HG03097 (cell line): Measurements from ENCODE around the gene HIP1.
"Not testable (repeated sequence)": the region's sequence is repeated elsewhere in the genome, so short reads cannot be mapped to it uniquely, and the experiment has no call there.

Experiments used
- ATAC-seq: cut with Tn5 transposase; IDR thresholded peaks from one replicate; pipeline ENCODE4 v1.9.1; 2021; ENCODE audit not compliant: unreplicated experiment, low FRiP score

Gene HIP1

DNA sequence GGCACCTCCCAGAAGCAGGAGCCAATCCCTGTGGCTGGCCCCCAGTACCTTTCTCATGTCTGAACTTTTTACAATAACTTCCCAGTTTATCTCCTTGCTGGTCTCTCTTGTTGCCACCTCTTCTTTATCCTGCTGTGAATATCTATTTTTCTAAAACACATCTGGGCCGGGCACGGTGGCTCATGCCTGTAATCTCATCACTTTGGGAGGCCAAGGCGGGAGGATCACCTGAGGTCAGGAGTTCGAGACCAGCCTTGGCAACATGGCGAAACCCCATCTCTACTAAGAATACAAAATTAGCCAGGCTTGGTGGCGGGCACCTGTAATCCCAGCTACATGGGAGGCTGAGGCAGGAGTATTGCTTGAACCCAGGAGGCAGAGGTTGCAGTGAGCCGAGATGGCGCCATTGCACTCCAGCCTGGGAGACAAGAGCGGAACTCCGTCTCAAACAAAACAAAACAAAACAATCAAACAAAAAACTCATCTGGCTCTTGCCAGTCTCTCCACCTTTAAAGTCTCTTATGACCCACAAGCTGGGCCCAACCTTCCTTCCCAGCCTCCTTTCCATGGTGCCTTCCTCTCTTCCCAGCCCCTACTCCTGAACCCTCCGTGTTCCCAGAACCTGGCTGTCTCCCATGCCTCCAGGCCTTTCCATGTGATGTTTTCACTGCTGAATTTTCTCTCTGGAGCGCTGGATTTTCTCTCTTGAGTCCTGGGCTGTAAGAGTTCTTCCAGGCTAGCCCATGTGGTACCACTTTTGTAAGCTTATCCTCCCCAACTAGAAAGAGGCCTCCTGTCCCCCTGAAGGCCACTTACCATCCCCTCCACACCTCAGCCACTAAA, 51.3 kb downstream of the HIP1 start:
- no peak for ATAC-seq

DNA sequence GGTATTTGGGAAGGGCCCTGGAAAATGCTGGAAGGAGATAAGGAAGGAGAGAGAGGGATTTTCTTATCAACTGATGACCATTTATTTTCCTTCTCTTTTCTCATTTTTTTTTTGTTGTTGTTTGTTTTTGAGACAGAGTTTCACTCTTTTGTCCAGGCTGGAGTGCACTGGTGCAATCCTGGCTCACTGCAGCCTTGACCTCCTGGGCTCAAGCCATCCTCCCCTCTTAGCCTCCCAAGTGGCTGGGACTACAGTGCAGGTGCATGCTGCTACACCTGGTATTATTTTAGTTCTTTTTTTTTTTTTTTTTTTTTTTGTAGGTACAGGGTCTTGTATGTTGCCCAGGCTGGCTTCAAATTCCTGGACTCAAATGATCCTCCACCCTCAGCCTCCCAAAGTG, 52.2 kb downstream of the HIP1 start:
- ATAC-seq, result no peak

DNA sequence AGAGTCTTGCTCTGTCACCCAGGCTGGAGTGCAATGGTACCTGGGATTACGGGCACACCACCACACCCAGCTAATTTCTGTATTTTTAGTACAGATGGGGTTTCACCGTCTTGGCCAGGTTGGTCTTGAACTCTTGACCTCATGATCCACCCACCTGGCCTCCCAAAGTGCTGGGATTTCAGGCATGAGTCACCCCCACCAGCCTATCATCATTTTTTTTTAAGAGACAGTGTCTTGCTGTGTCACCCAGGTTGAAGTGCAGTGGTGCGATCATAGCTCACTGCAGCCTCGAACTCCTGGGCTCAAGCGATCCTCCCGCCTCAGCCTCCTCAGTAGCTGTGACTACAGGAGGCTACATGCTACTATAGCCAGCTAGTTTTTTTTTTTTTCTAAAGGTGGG, 56.7 kb downstream of the HIP1 start:
- not testable (repeated sequence) for ATAC-seq

DNA sequence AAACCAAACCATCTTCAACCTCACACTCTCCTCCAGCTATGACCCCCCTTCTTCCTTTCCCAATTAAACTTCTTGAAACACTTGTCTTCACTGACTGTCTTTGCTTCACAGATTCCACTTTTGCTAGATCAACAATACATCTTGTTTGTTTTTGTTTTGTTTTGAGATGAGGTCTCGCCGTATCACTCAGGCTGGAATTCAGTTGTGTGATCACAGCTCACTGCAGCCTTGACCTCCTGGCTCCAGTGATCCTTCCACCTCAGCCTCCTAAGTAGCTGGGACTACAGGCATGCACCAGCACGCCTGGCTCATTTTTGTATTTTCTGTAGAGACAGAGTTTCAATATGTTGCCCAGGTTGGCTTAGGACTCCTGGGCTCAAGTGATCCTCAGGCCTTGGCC, 59.7 kb downstream of the HIP1 start:
- no peak for ATAC-seq

DNA sequence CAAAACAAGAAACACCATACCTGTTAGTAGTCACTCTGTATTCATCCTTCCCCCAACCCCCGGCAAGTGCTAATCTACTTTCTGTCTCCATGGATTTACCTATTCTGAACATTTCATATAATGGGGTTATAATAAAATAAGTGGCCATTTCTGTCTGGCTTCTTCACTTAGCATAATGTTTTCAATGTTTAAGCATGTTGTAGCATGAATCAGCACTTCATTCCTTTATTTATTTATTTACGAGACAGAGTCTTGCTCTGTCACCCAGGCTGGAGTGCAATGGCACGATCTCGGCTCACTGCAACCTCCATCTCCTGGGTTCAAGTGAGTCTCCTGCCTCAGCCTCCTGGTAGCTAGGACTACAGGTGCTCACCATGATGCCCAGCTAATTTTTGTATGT, 69.2 kb downstream of the HIP1 start:
- ATAC-seq, result no peak

DNA sequence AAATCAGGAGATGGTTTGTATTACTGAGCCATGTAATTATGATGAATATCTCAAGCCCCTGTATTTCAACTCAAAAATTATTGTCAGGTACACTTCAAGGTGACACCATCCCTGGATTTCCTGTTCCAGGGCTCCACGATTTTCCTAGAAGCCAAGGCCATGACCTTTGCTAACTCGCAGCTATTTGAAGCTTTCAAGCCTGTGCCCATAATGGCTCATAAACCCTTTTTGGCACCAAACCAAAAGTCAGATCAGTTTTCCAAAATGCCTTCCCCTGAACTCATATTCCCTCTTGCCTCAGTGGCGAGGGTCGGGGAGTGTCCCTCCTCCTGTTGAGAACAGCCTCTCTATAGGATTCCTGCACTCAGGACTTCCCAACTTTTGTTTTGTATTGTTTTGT, 70.8 kb downstream of the HIP1 start:
- no peak for ATAC-seq

DNA sequence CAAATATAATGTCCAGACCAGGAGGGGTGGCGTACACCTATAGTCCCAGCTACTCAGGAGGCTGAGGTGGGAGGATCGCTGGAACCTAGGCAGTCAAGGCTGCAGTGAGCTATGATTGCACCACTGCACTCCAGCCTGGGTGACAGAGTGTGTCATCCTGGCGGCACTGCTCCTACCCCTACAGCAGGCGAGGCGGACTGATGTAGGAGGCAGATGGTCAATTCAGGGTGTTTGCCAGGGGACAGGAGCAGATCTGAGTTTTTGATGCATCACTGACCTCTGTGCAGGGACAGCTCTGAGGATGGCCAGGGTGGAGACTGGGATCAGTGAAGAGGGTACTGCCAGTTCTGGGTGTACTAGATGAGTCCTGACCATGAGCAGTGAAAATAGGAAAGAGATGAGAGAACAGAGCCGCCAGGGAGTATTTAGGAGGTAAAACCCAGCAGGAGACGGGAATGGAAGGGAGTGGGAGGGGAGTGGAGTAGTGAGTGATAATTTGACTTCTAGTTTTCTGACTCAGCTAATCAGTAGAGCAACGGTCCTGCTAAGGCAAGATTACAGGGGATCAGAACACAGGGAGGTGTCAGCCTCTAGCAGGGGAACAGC, 75.3 kb downstream of the HIP1 start:
- ATAC-seq, result peak; percentile 11

DNA sequence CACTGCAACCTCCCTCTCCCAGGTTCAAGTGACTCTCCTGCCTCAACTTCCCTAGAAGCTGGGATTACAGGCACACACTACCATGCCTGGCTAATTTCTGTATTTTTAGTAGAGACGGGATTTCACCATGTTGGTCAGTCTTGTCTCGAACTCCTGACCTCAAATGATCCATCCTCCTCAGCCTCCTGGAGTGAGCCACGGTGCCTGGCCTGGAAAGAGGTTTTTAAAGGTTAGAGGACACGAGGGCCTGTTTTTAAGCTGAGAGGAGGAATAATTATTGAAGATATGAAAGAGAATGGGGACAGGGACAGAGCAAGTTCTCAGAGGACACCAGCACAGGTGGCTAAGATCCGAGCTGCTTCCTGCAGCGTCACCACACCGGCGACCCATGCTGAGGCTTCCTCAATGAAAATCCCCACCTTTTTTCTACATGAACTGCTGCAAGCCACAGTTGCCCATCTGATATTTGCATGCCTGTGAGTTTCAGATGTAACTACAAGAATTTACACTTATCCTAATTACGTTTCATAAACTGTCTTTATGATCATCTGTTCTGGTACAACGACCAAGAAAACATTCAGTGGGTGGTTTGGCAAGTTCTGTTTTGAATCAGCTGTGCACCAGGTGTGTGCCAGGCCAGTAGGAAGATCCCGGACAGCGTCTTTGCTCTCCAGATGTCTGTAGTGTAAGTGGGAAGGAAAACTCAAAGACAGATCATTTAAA, 76.0 kb downstream of the HIP1 start:
- ATAC-seq, result peak; percentile 78

DNA sequence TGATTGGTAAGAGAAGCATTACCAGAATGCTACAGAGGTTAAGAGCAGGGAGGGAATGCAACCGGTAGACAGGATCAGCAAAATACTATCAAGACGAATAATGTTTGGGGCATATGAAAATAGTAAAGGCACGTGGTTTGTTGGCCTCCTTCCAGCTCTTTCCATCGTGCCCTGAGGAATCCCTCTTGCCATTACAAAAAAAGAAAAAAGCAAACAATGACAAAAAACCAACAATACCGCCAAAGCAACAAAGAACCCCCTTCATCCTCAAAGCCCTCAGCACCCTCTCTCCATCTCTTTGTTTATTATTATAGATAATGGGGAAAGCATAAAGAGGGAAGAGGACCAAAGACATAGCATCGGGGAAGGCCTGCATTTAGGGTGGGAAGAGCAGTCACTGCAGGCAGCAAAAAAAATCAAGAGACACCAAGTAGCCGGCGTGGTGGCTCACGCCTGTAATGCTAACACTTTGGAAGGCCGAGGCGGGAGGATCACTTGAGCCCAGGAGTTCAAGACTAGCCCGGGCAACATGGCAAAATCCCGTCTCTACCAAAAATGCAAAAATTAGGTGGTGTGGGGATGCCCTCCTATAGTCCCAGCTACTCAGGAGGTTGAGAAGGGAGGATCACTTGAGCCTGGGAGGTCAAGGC, 78.0 kb downstream of the HIP1 start:
- no peak for ATAC-seq

DNA sequence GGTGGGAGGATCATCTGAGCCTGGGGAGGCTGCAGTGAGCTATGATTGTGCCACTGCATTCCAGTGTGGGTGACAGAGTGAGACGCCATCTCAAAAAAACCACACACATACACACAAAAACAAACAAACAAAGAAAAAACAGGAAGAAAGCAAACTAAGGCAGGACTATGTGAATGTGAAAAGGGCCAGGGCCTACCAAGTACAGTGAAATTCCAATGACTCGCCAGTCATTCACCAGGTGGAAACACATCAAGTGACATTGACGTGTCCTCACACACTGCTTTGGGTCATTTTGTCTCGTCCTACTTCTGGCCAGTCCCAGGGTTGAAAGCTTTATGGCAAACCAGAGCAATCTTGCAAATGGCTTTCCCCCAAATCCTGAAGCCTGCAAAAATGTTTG, 79.9 kb downstream of the HIP1 start:
- ATAC-seq, result no peak

DNA sequence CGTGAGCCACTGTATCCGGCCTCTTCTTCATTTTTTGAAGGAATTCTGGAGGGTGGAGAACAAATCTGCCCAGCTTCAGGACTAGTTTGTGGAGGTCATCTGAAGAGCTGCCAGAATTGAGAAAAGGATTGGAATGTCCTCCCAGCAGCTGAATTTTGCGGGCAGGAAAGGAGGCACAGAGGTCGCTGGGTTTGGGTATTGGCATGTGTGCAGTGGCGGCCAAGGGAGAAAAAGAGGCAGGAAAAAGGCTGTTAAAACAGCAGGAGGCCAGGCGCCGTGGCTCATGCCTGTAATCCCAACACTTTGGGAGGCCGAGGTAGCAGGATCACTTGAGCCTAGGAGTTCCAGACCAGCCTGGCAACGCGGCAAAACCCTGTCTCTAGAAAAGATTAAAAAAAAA, 80.4 kb downstream of the HIP1 start:
- no peak for ATAC-seq

DNA sequence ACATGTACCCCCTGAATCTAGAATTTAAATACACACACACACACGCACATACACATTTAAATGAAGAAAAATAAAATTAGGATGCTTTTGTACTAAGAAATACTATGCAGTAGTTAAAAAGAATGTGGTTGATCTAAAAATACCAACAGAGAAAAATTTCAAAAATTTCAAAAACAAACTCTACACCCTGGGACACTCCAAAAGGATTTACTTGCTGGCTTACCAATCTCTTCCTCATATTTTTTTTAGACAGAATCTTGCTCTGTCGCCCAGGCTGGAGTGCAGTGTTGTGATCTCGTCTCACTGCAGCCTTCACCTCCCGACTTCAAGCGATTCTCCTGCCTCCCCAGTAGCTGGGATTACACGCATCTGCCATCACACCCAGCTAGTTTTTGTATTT, 80.9 kb downstream of the HIP1 start:
- ATAC-seq, result no peak

DNA sequence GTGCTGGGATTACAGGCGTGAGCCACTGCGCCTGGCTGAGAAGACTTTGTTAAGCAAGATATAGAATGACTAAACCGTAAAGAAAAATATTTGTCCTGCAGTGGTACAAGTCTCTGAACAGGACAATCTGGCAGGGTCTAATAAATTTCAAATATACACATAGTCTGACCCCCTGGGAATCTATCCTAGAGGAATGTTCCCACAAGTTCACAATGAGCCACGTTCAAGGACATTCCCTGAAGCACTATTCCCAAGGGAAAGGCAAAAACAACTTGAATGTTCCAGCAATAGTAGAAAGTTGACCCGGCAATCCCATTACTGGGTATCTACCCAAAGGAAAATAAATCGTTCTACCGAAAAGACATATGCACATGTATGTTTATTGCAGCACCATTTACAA, 82.0 kb downstream of the HIP1 start:
- no peak for ATAC-seq

DNA sequence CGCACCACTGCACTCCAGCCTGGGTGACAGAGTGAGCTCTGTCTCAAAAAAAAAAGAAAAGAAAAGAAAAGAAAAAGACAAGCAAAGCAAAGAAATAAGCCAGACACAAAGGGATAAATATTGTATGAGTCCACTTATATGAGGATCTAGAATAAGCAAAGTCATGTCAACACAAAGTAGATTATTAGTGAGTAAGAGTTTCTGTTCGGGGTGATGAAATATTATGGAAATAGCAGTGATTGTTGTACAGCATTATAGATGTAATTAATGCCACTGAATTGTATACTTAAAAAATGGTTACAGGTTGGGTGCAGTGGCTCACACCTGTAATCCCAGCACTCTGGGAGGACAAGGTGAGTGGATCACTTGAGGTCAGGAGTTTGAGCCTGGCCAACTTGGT, 83.2 kb downstream of the HIP1 start:
- no peak for ATAC-seq

DNA sequence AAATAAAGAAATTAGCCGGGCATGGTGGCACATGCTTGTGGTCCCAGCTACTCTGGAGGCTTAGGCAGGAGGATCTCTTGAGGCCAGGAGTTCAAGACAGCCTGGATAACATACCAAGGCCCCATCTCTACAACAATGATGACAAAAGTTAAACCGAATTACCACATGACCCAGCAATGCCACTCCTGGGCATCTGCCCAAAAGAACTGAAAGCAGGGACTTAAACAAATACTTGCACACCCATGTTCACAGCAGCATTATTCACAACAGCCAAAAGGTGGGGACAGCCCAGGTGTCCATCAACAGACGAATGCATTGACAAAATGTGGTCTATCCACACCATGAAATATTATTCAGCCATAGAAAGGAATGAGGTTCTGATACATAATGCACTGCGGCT, 83.9 kb downstream of the HIP1 start:
- no peak for ATAC-seq

DNA sequence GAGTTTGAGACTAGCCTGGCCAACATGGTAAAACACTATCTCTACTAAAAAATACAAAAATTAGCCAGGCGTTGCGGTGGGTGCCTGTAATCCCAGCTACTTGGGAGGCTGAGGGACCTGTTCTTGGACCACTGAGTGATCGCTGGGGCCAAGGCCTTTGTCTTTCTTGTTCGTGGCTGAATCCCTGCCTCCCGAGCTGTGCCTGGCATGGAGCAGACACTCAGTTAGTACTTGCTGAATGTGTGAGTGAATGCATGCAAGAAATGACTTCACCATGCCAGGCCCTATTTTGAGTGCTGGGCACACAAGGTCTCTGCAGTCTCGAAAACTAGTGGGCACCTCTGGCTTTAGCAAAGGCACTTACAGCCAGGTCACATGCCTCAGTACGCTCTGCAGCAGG, 85.1 kb downstream of the HIP1 start:
- no peak for ATAC-seq

DNA sequence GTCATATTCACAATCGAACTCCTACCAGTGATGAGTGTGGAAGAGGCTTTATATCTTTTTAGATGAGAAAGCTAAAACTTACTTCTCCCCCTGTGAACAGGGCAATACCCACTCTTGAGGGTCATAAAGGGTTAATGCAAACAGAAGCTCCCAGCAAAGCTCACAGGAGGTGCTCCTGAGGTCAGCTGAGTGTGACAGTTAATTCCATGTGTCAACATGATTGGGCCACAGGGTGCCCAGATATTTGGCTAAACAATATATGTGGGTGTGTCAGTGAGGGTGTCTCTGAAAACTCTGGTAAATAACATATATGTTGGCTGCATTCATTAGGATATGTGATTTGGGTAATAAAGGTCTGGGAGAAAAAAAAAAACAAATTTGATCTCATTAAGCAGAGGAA, 86.0 kb downstream of the HIP1 start:
- ATAC-seq, result no peak

DNA sequence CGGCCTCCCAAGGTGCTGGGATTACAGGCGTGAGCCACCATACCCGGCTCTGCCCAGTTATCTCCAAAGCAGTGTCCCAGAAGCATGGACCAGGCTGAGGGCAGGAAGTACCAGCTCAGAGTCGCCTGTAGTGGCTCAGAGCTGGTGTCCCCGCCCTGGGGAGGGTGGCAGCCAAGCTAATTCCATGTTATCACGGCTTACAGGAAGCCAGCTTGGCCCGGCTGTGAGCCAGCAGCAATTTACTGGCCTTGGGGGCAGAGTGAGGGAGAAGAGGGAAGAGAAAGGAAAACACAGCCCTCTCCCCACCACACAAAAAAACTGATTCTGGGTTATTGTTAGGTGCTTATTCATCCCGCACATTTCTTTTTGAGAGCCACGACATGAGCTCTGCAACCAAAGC, 88.1 kb downstream of the HIP1 start:
- no peak for ATAC-seq

DNA sequence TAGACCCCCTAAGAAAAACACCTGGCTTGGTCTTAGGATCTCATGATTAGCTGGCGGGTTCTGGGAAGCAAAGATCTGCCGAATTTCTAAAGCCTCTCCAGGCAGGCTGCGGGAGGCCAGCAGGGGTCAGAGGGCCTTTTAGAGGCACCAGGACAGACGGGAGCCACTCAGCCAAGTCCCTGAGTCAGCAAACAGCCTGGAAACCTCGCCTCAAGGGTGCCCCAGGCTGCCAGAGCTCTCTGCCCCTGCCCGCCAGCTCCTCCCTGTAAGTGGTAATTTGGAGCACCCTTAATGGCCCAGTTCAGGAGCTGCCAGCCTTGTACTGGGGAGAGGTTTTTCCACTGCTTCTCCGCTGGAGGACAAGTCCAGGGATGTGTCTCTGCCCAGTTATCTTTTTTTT, 88.7 kb downstream of the HIP1 start:
- no peak for ATAC-seq

DNA sequence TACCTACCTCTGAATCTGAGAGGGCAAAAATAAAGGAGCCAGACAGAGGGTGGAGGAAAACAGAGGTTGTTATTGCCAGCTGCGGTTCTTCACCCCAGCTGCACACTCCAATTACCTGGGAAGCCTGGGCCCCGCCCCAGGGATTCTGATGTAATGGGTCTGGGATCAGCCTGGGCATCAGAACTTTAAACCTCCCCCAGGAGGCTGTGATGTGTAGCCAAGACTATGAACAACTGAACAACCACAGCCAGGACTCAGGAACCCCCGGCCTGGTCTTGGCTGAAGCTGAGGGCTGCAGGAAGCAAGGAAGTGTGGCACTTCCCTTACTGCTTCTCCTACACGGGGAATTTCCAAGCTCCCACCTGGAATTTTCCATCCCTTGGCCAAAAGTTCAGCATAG, 89.3 kb downstream of the HIP1 start:
- no peak for ATAC-seq

DNA sequence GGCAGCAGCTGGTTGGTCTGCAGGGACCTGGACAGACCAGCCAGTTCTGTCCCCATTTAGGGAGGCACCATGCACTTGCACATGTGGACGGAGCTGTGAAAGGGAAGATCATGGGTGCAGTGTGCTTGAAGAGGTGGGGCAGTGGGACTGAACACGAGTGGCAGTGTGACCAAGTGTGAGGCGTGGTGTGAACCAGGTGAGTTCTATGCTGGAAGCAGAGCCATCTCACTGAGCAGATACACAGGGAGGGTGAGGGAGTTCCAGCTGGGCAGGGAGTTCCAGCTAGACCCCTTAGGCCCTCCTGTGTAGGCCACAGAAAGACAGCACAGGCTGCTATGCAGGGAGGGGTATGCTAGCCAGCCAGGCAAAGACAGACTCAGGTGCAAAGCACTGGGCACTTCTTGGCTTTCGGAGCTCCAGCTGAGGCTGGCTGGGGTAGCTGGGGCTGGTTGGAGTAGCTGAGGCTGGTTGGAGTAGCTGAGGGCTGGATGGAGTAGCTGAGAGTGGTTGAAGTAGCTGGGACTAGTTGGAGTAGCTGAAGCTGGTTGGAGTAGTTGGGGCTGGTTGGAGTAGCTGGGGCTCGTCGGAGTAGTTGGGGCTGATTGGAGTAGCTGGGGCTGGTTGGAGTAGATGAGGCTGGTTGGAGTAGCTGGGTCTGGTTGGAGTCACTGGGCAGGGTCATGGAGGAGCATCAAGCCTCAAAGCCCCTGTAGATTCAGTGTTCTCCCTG, 90.9 kb downstream of the HIP1 start:
- no peak for ATAC-seq
